HG03575 (cell line): ENCODE data around the gene CSTPP1.
"Not testable (repeated sequence)": the region's sequence is repeated elsewhere in the genome, so short reads cannot be mapped to it uniquely, and the experiment has no call there.

ENCODE experiments used
- ATAC-seq: cut with Tn5 transposase; IDR thresholded peaks from one replicate; pipeline ENCODE4 v1.9.1; 2021; ENCODE audit not compliant: unreplicated experiment, insufficient number of reproducible peaks, low FRiP score; ENCODE audit errors: extremely low read depth

The CSTPP1 gene

DNA sequence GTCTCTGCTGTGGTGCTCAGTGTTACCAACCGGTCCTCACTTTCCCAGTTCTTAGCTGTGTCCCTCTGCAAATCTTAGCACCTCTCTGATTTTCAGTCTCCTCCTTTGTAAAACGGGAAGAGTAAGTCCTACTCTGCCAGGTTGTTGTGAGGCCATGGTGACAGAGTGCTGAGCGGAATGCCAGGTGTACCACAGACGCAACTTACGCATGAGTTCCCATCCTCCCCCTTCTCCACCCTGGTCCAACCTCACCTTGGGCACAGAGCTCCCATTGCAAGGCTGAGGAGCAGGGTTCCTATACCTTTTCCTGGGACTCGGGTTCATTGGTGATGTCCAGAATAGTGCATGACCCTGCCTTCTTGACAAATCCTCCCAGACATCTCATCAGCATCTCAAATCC, 270.9 kb downstream of the CSTPP1 start:
- no peak for ATAC-seq

GRCh38 chr11:47208008-47208552, 271.5 kb downstream of the CSTPP1 start:
- not testable (repeated sequence) for ATAC-seq

GRCh38 chr11:47208628-47209027, 272.1 kb downstream of the CSTPP1 start:
- no peak for ATAC-seq
